Colonic mucosa (tissue), 4 donors: Measurements from ENCODE around the gene ZBTB38. TPM values are rescaled to one million over a fixed set of nuclear protein-coding genes. Genes with fewer than 3 reads are reported as not detected.

Experiments used
- DNase-seq: peaks from one replicate; pipeline ENCODE4 v3.0.0-alpha.2; 2020
- H3K27ac ChIP-seq: fragments of 200-600 bp; one replicate; pipeline ENCODE4 v1.8.0; 2021
- H3K27me3 ChIP-seq: fragments of 200-600 bp; one replicate; pipeline ENCODE4 v1.8.0; 2021
- H3K36me3 ChIP-seq: fragments of 200-600 bp; one replicate; pipeline ENCODE4 v1.8.0; 2021
- H3K4me1 ChIP-seq: fragments of 200-600 bp; one replicate; pipeline ENCODE4 v1.8.0; 2021; ENCODE audit warnings: mild to moderate bottlenecking
- H3K4me3 ChIP-seq: fragments of 200-600 bp; one replicate; pipeline ENCODE4 v1.8.0; 2021
- H3K9ac ChIP-seq, 2 donors: one replicate each; pipeline ENCODE4 v1.7.0; 2013; ENCODE audit warnings: control low read depth in 2 of 2, low read depth in 2 of 2, low read length in 2 of 2
- H3K9me3 ChIP-seq: fragments of 200-600 bp; one replicate; pipeline ENCODE4 v1.8.0; 2021
- intact Hi-C: fragments of 100-400 bp; cut with DNase I; formaldehyde crosslinking; loops from one replicate; pipeline ENCODE4 v1.14.1; 2022
- total RNA-seq, 2 donors: library from RNA; stranded (reverse); fragmentation: NEBNext Ultra II Directional in 1 of 2; extraction: Animal tissue kit (Norgen Biotek cat#: 25700) in 1 of 2; gene quantifications; one replicate each; pipeline ENCODE4 v1.2.1, GENCODE V29; 2021
- TF ChIP-seq, protein P1 (sequence below): fragments of 200-600 bp; IDR thresholded peaks from one replicate; pipeline ENCODE4 v1.8.0; 2022; ENCODE audit warnings: antibody characterized with exemption, mild to moderate bottlenecking
- donor health status: healthy.
- donor health status: DM: no; HTN: no; CAD: no.
- donor health status: DM: no; HTN: no; CAD: no.

ZBTB38 gene
- total RNA-seq, 2 donors from 2014 or later, result 95.5 to 112 TPM

DNA sequence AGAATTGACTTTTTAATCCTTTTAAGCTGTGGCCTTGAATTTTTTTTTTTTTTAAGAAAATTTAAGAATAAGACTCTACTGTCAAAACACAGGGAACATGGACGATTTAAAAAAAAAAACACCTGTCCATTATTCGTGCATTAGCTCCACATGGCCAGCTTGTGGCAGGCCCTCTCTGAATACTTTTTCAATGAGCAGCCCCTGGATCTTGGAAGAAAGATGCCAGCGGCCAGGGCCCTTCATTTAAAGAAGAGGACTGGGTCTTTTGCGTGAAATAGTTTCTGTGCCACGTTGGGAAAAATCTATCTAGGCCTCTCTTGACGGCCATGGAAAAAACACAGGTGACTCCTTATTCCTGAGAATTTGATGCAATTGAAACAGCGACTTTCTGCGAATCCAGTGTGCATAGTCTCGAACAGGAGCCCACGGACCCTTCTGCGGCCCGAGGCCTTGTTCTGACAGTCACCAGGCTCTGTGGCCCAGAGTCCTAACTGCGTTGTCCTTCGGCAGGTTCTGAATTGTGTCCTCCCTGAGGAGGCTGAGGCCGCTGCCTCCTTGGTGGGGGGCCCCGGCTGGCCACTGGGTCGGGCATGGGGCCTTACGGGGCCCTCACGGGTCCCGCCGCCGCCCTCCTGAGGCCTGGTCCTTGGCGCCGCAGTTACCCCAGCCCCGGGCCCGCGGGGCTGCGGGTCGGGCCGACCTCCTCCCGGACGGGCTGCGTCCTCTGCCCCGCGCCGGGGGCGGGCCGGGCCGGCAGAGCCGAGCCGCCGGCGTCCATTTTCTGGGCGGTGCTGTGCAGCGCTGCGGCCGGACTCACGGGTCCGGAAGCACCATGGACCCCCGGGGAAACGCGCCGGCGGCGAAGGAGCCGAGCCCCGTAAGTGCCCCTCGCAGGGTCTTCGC lies 33.5 kb downstream of the ZBTB38 start:
- Histone ChIP-seq H3K27me3 (no peaks in the 10 kb centered on the region), H3K4me1 (peaks cover 9% of the 10 kb centered on the region), H3K9ac (peak overlapping the region; percentile 92 to 96), H3K36me3 (no peaks in the 10 kb centered on the region), H3K4me3 (peak overlapping the region; percentile 75), H3K9me3 (no peaks in the 10 kb centered on the region), H3K27ac (peak overlapping the region; percentile 95)
- peak; percentile 56 for DNase-seq
- TF ChIP-seq, protein P1, sequence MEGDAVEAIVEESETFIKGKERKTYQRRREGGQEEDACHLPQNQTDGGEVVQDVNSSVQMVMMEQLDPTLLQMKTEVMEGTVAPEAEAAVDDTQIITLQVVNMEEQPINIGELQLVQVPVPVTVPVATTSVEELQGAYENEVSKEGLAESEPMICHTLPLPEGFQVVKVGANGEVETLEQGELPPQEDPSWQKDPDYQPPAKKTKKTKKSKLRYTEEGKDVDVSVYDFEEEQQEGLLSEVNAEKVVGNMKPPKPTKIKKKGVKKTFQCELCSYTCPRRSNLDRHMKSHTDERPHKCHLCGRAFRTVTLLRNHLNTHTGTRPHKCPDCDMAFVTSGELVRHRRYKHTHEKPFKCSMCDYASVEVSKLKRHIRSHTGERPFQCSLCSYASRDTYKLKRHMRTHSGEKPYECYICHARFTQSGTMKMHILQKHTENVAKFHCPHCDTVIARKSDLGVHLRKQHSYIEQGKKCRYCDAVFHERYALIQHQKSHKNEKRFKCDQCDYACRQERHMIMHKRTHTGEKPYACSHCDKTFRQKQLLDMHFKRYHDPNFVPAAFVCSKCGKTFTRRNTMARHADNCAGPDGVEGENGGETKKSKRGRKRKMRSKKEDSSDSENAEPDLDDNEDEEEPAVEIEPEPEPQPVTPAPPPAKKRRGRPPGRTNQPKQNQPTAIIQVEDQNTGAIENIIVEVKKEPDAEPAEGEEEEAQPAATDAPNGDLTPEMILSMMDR, result no peak
- intact Hi-C loops, result no loop called here

DNA sequence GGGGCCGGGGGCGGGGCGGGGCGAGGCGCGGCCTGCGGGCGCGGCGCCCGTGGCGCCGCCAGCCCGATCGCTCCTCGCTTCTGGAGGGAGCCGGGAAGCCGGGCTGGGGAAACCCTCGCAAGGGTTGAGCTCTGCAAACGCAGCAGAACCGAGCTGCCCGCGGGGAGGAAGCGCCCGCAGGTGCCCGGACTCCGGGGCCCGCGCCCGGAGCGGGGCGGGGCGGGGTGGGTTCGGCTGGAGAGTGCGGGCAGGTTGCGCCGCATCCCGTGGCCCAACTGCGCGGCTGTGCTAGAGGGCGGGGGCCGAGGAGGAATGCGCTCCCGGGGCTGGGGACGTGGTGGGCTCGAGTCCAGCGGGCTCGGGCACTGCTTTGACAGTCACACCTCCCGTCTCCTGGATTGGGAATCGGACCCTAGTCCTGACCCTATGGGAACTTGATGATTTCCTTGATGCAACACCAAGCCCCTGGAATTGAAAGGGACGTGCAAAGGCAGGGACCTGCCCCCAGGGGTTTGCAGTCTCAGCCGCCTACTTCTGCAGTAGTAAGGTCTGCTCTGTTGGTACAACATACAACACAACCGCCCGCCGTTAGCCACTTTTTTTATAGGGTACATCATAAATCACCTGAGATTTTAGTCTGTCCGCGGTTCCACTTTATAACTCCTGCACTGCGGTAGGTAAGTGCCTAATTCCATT lies 34.3 kb downstream of the ZBTB38 start:
- H3K4me1 ChIP-seq, result peaks cover 9% of the 10 kb centered on the region
- TF ChIP-seq, protein P1, result no peak
- intact Hi-C loops, result no loop called here

DNA sequence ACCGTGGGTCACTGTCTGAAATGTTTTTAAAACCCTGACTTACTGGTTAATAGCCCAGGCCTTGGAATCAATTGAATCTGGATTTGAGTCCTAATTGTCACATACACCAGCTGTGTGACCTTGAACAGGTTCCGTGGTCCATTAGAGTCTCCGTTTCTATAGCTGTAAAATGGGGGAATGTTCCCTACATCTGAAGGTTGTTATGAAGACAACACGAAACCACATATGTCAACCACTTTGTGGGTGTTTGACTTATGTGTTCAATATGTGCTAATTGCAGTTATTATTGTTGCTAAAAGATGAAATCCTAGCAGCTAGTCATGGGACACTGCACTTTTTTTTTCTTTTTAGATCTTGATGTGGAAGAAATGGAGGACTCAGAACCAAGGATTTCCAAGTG lies 35.3 kb downstream of the ZBTB38 start:
- no peaks in the 10 kb centered on the region for H3K9me3 ChIP-seq
- no peaks in the 10 kb centered on the region for H3K36me3 ChIP-seq
- no peaks in the 10 kb centered on the region for H3K27me3 ChIP-seq
- H3K4me3 ChIP-seq, result peak overlapping the region; percentile 75
- H3K9ac ChIP-seq, result peak overlapping the region; percentile 47 to 86
- H3K27ac ChIP-seq, result peak overlapping the region; percentile 95
- H3K4me1 ChIP-seq, result peaks cover 9% of the 10 kb centered on the region
- TF ChIP-seq, protein P1, result no peak
- DNase-seq, result no peak
- intact Hi-C loops, result no loop called here

More for the DNA sequence above, 34.3 kb downstream of the ZBTB38 start:
- H3K9ac ChIP-seq, result peak overlapping the region; percentile 86 to 96
- H3K9me3 ChIP-seq, result no peaks in the 10 kb centered on the region
- H3K27me3 ChIP-seq, result no peaks in the 10 kb centered on the region
- H3K27ac ChIP-seq, result peak overlapping the region; percentile 95
- no peaks in the 10 kb centered on the region for H3K36me3 ChIP-seq
- peak overlapping the region; percentile 75 for H3K4me3 ChIP-seq
- DNase-seq, result peak; percentile 70

DNA sequence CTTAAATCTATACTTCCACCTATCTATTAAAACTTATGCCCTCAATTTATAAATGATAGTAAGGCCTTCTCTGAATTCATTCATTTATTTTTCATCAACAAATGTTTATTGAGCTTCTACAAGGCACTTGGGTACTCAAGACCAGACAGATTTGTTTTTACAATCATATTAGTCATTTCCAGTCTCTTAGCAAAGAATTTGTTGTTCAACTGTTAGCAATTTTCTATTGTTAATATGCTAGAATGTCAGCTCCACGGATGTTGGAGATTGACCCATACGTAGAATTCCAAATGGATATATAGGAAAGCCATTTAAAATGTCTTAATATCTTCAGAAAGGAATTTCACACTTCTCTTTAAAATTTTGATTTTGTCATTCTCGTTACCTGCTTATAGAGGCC lies 36.7 kb downstream of the ZBTB38 start:
- Histone ChIP-seq H3K9me3 (no peaks in the 10 kb centered on the region), H3K9ac (no peak overlapping the region), H3K4me1 (peaks cover 16% of the 10 kb centered on the region), H3K27ac (peak overlapping the region; percentile 3), H3K27me3 (no peaks in the 10 kb centered on the region), H3K36me3 (no peaks in the 10 kb centered on the region), H3K4me3 (no peak overlapping the region)
- no peak for DNase-seq
- TF ChIP-seq, protein P1, result no peak
- intact Hi-C loops, result no loop called here

DNA sequence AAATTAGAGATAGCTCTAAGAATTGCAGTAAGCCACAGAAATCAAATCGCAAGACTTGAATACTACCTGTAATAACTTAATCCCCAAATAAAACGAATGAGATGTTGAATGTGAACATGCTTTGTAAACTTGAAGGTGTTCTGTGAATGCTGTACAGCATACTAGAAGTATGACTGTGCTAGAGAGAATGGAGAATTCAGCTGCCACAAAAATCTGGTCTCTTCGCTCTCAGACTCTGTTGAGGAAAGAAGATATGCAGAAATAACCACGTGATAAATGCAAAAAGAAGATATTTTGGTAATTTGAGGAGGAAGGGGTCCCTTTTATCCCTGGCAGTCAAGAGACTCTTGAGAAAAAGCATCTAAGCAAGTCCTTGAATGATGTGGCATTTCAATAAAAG lies 37.3 kb downstream of the ZBTB38 start:
- TF ChIP-seq, protein P1, result no peak
- no peaks in the 10 kb centered on the region for H3K27me3 ChIP-seq
- intact Hi-C loops, result no loop called here
- peaks cover 22% of the 10 kb centered on the region for H3K4me1 ChIP-seq
- no peak overlapping the region for H3K9ac ChIP-seq
- no peak overlapping the region for H3K4me3 ChIP-seq
- H3K36me3 ChIP-seq, result no peaks in the 10 kb centered on the region
- H3K9me3 ChIP-seq, result no peaks in the 10 kb centered on the region
- DNase-seq, result no peak
- peak overlapping the region; percentile 3 for H3K27ac ChIP-seq
